DMS79 (cell line): ENCODE results near the gene PPM1N.
"Not testable (repeated sequence)": the region's sequence is repeated elsewhere in the genome, so short reads cannot be mapped to it uniquely, and the experiment has no call there.

Source experiments
- DNase-seq: peaks from one replicate; lab custom pipeline; 2025; lab: John Stamatoyannopoulos, UW

PPM1N gene

GRCh38 chr19:45508861-45509691 lies 10.8 kb downstream of the PPM1N start:
- DNase-seq, result no peak

GRCh38 chr19:45509692-45510015 lies 11.4 kb downstream of the PPM1N start:
- DNase-seq, result no peak

- not testable (repeated sequence) for DNase-seq
Measured at GRCh38 chr19:45510352-45510751, 12.1 kb downstream of the PPM1N start.

GRCh38 chr19:45511074-45511473 lies 12.8 kb downstream of the PPM1N start:
- DNase-seq, result no peak

- no peak for DNase-seq
Measured at GRCh38 chr19:45512881-45513483, 14.7 kb downstream of the PPM1N start.

- DNase-seq, result no peak
Measured at GRCh38 chr19:45514376-45515051, 16.3 kb downstream of the PPM1N start.

GRCh38 chr19:45515081-45515624 lies 16.9 kb downstream of the PPM1N start:
- DNase-seq, result no peak

DNA sequence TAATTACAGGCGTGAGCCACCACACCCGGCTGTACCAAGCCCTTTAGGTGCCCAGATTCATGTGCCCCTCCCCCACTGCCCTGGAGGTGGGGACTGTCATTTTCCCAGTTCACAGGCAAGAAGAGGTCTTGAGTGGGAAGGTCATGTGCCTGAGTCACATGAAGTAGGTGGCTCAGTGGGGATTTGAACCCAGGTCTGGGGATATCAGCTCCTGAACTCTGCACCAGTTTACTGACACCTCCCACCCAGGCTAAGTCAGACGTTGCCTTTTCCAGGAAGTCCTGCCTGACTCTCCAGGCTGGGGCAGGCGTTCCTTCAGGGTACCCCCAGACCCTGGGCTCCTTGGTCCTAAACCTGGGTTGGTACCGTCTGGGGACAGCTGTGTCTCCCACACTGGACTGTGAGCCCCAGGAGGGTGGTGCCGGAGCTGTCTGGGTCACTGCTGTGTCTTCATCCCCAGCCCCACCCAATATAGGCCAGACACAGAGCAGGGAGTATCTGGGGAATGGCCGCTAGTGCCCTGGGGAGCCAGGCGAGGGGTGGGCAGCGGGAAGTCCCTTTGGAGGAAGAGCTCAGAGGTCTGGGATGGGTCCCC lies 17.7 kb downstream of the PPM1N start:
- DNase-seq, result no peak

GRCh38 chr19:45517238-45517637 lies 19.0 kb downstream of the PPM1N start:
- no peak for DNase-seq

- DNase-seq, result no peak
Measured at GRCh38 chr19:45517641-45518468, 19.6 kb downstream of the PPM1N start.

DNA sequence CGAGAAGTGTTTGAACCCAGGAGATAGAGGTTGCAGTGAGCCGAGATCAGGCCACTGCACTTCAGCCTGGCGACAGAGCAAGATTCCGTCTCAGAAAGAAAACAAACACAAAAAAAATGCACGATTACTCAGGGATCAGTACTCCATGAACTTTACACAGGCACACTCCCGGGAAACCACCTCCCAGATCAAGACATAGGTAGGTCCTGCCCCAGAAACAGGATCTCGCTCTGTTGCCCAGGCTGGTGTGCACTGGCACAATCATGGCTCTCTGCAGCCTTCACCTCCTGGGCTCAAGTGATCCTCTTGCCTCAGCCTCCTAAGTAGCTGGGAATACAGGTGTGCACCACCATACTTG lies 20.2 kb downstream of the PPM1N start:
- DNase-seq, result no peak

DNA sequence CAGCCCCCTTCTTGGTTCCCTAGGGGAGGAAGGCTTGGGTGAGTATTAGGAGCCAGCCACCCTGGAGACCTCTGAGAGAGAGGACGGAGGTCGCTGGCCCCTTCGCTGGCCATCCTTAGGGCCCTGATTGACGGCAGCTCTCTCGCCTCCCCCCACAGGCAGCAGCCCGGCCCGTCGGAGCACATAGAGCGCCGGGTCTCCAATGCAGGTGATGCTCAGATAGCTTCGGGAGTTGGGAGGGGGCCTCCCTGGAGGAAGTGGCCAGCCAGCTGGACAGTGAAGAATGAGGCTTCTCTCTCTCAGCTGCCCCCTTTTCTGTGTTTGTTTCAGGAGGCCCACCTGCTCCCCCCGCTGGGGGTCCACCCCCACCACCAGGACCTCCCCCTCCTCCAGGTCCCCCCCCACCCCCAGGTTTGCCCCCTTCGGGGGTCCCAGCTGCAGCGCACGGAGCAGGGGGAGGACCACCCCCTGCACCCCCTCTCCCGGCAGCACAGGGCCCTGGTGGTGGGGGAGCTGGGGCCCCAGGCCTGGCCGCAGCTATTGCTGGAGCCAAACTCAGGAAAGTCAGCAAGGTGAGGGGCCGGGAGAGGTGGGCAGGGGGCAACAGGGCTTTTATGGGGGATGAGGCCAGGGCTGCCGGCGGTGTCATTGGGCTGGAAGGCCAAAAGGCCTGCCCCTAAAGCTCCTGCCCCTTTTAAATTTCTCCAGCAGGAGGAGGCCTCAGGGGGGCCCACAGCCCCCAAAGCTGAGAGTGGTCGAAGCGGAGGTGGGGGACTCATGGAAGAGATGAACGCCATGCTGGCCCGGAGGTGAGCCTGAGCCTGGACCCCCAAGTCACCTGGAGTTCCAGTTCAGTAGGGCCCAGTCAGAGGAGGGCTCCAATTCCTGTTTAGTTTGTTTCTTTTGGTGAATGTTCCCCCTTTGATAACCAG lies 24.0 kb downstream of the PPM1N start:
- no peak for DNase-seq

DNA sequence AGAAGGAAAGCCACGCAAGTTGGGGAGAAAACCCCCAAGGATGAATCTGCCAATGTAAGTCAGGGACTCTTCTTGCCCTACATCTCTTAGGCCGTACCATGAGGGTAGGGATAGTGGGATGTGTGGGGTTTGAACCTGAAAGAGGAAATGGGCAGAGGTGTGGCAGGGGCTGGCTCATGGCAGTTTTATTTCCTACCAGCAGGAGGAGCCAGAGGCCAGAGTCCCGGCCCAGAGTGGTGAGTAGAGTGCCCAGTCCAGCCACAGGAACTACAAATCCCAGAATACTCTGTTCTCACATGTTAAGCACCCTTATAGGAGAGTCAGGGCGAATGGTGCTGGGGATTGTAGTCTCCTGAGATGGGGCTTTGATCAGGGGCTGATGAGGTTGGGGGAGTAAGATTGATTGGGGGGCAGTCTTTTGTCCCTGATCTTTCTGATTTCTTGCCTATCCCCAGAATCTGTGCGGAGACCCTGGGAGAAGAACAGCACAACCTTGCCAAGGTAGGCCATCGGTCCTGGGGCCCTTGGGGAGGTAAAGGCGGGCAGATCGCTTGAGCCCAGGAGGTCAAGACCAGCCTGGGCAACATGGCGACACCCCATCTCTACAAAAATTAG lies 25.5 kb downstream of the PPM1N start:
- DNase-seq, result peak; percentile 64

- no peak for DNase-seq
Measured at GRCh38 chr19:45524575-45525129, 26.4 kb downstream of the PPM1N start.

DNA sequence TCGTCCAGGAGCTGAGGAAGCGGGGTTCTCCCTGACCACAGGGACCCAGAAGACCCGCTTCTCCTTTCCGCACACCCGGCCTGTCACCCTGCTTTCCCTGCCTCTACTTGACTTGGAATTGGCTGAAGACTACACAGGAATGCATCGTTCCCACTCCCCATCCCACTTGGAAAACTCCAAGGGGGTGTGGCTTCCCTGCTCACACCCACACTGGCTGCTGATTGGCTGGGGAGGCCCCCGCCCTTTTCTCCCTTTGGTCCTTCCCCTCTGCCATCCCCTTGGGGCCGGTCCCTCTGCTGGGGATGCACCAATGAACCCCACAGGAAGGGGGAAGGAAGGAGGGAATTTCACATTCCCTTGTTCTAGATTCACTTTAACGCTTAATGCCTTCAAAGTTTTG lies 27.9 kb downstream of the PPM1N start:
- DNase-seq, result no peak

DNA sequence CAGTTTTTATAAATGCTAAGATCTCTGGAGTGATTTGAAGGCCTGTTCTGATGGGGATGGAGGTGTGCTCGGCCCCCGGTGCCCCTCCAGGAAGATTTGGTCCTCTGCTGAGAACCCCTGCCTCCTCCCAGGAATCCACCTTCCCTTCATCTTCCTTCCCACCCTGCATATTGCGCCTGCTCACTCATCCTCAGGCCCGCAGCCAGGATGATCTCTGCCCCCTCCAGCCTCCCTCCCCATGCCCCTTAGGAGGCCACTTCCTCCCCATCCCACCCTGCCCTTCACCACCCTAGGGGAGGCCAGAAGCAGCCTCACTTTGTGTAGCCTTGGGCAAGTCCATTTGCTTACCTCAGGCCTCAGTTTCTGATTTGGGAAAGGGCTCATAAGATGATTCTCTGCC lies 28.7 kb downstream of the PPM1N start:
- DNase-seq, result no peak

- no peak for DNase-seq
Measured at GRCh38 chr19:45527731-45528130, 29.5 kb downstream of the PPM1N start.

DNA sequence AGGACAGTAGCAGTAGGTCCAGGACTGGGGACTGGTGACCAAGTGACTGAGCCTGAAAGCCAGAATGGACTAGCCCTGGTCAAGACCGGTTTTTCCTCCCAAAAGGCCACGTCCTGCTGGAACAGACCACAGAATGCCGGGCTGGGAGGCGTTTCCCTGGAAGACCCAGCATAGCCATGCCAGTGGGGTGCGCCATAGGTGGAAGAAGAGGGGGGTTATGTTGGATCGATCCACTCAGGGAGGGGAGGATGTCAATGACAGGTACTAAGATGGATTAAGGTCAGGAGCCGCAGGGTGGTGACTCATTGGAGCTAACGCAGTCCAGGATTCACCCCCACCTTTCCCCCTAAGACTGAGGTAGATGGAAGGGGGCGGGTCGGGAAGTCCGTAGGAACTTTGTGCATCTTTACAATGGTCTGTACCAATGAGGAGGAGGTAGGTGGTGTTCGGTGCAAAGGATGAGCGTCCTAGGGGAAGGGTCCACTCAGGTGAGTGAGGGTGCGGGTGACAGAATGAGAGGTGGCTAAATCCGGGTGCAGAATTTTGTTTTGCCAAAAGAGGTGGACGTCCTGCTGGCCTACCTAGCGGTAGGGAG lies 30.0 kb downstream of the PPM1N start:
- DNase-seq, result peak; percentile 38

GRCh38 chr19:45528744-45529419 lies 30.6 kb downstream of the PPM1N start:
- peak; percentile 77 for DNase-seq
